IMR-90 (cell line): ENCODE results near the gene TMSB15B. TPM values are rescaled to one million over a fixed set of nuclear protein-coding genes. Genes with fewer than 3 reads are reported as not detected.

ENCODE experiments used
- ATAC-seq: fragments of 200-7000 bp; cut with Tn5 transposase; 2 replicates; pipeline ENCODE4 v1.9.1; 2020; ENCODE audit warnings: low read depth, mild to moderate bottlenecking, moderate library complexity
- BruUV-seq: library from RNA; stranded (reverse); fragments of 400-500 nt; replicated peaks from 2 replicates; lab custom pipeline; 2021; lab: Mats Ljungman, UMichigan
- CTCF ChIA-PET: fragments of 300-600 bp; formaldehyde crosslinking; extraction: SDS; loops from one replicate; lab custom pipeline; 2021; ENCODE audit warnings: antibody characterized with exemption; lab: Yijun Ruan, JAX
- POLR2A ChIA-PET: fragments of 300-600 bp; sonication (Branson Sonifier 250); formaldehyde crosslinking; loops from one replicate; lab custom pipeline; 2022; ENCODE audit warnings: antibody characterized with exemption; ENCODE audit not compliant: unreplicated experiment; lab: Charles Lee
- DNase-seq: peaks from one replicate; pipeline ENCODE4 v3.0.0; 2013
- H2AFZ ChIP-seq: replicated peaks from 2 replicates; pipeline ENCODE3; 2013; ENCODE audit warnings: low read length, mild to moderate bottlenecking; ENCODE audit not compliant: poor library complexity
- H2AK5ac ChIP-seq: 2 replicates; pipeline ENCODE4 v1.6.1; 2013; ENCODE audit warnings: low read depth, low read length, inconsistent platforms
- H2AK9ac ChIP-seq: replicated peaks from 2 replicates; pipeline ENCODE3; 2013; ENCODE audit warnings: mild to moderate bottlenecking, low read depth, low read length, moderate library complexity; ENCODE audit not compliant: poor library complexity
- H2BK120ac ChIP-seq: 2 replicates; pipeline ENCODE4 v1.6.1; 2013; ENCODE audit warnings: low read depth, low read length, inconsistent platforms
- H2BK15ac ChIP-seq: 3 replicates; pipeline ENCODE4 v1.6.1; 2013; ENCODE audit warnings: low read depth, low read length, inconsistent platforms
- H2BK20ac ChIP-seq: 2 replicates; pipeline ENCODE4 v1.6.1; 2013; ENCODE audit warnings: low read depth, mild to moderate bottlenecking, inconsistent platforms, low read length, moderate library complexity
- H2BK5ac ChIP-seq: 2 replicates; pipeline ENCODE4 v1.6.1; 2013; ENCODE audit warnings: mild to moderate bottlenecking, low read depth, low read length, inconsistent platforms; ENCODE audit not compliant: poor library complexity, severe bottlenecking
- H3K14ac ChIP-seq: replicated peaks from 2 replicates; pipeline ENCODE4 v1.6.1; 2013; ENCODE audit warnings: low read depth, low read length, inconsistent platforms
- H3K18ac ChIP-seq: 2 replicates; pipeline ENCODE4 v1.6.1; 2013; ENCODE audit warnings: low read depth, low read length, control low read depth
- H3K23ac ChIP-seq: 2 replicates; pipeline ENCODE4 v1.6.1; 2013; ENCODE audit warnings: low read depth, low read length, inconsistent platforms
- H3K27ac ChIP-seq: 2 replicates; pipeline ENCODE4 v1.5.1; 2013; ENCODE audit warnings: mild to moderate bottlenecking, control low read depth, low read length; ENCODE audit not compliant: insufficient read depth
- H3K27me3 ChIP-seq: 2 replicates; pipeline ENCODE4 v1.6.1; 2013; ENCODE audit warnings: low read length; ENCODE audit not compliant: control insufficient read depth, insufficient read depth
- H3K36me3 ChIP-seq: 2 replicates; pipeline ENCODE4 v1.6.1; 2013; ENCODE audit warnings: low read length, mixed read lengths; ENCODE audit not compliant: control insufficient read depth, insufficient read depth
- H3K4ac ChIP-seq: 2 replicates; pipeline ENCODE4 v1.6.1; 2013; ENCODE audit warnings: low read depth, low read length, inconsistent platforms
- H3K4me1 ChIP-seq: 2 replicates; pipeline ENCODE4 v1.6.1; 2013; ENCODE audit warnings: low read length, mixed read lengths; ENCODE audit not compliant: control insufficient read depth, insufficient read depth
- H3K4me2 ChIP-seq: 2 replicates; pipeline ENCODE4 v1.6.1; 2013; ENCODE audit warnings: low read depth, mild to moderate bottlenecking, control low read depth, low read length, moderate library complexity
- H3K4me3 ChIP-seq: 2 replicates; pipeline ENCODE4 v1.5.1; 2013; ENCODE audit warnings: low read depth, mild to moderate bottlenecking, control low read depth, low read length, moderate library complexity; ENCODE audit not compliant: insufficient read depth
- H3K56ac ChIP-seq: 2 replicates; pipeline ENCODE4 v1.6.1; 2013; ENCODE audit warnings: low read length, inconsistent platforms; ENCODE audit not compliant: insufficient read depth; ENCODE audit errors: extremely low read depth
- H3K79me1 ChIP-seq, 2 experiments: 2 replicates each; pipeline ENCODE4 v1.6.1; 2013; ENCODE audit warnings: low read length in 2 of 2, inconsistent platforms in 1 of 2, low read depth in 1 of 2
- H3K9ac ChIP-seq: 2 replicates; pipeline ENCODE4 v1.6.1; 2013; ENCODE audit warnings: low read depth, low read length, control low read depth
- H3K9me1 ChIP-seq: 2 replicates; pipeline ENCODE4 v1.6.1; 2013; ENCODE audit warnings: low read length, inconsistent platforms; ENCODE audit not compliant: insufficient read depth
- H3K9me3 ChIP-seq: 2 replicates; pipeline ENCODE4 v1.6.1; 2013; ENCODE audit warnings: low read length; ENCODE audit not compliant: control insufficient read depth, insufficient read depth
- H4K20me1 ChIP-seq: 2 replicates; pipeline ENCODE4 v1.6.1; 2013; ENCODE audit warnings: low read length, inconsistent platforms; ENCODE audit not compliant: insufficient read depth
- H4K5ac ChIP-seq: 2 replicates; pipeline ENCODE4 v1.6.1; 2013; ENCODE audit warnings: mild to moderate bottlenecking, low read depth, low read length, control low read depth
- H4K8ac ChIP-seq, 2 experiments: 2 replicates each; pipeline ENCODE4 v1.6.1; 2013; ENCODE audit warnings: low read depth in 2 of 2, low read length in 2 of 2, control low read depth in 1 of 2, inconsistent platforms in 1 of 2
- H4K91ac ChIP-seq: 2 replicates; pipeline ENCODE4 v1.6.1; 2013; ENCODE audit warnings: low read depth, low read length, inconsistent platforms; ENCODE audit not compliant: insufficient read depth
- BHLHE40 ChIP-seq: fragments of 150-350 bp; IDR thresholded peaks from 2 replicates; pipeline ENCODE4 v1.6.1; 2016; ENCODE audit warnings: mild to moderate bottlenecking, low read depth, low read length
- CEBPB ChIP-seq: IDR thresholded peaks from 2 replicates; pipeline ENCODE4 v1.6.1; 2012; ENCODE audit warnings: low read depth, low read length, improper control_type of control experiment
- CHD1 ChIP-seq: IDR thresholded peaks from 2 replicates; pipeline ENCODE4 v1.6.1; 2012; ENCODE audit warnings: low read depth, low read length, improper control_type of control experiment
- CTCF ChIP-seq: conservative IDR thresholded peaks from 2 replicates; pipeline ENCODE4 v1.5.1; 2012; ENCODE audit warnings: mild to moderate bottlenecking, low read depth, low read length, improper control_type of control experiment
- ELK1 ChIP-seq: fragments of 150-350 bp; IDR thresholded peaks from 2 replicates; pipeline ENCODE4 v1.6.1; 2016; ENCODE audit warnings: low read depth, mild to moderate bottlenecking, low read length, moderate library complexity, borderline replicate concordance
- FOS ChIP-seq: fragments of 150-350 bp; IDR thresholded peaks from 2 replicates; pipeline ENCODE4 v1.6.1; 2016; ENCODE audit warnings: low read depth, low read length
- MAFK ChIP-seq: IDR thresholded peaks from 2 replicates; pipeline ENCODE4 v1.6.1; 2012; ENCODE audit warnings: low read depth, low read length, improper control_type of control experiment
- MAZ ChIP-seq: IDR thresholded peaks from 2 replicates; pipeline ENCODE4 v1.6.1; 2012; ENCODE audit warnings: low read depth, mild to moderate bottlenecking, low read length, improper control_type of control experiment, moderate library complexity, borderline replicate concordance
- MXI1 ChIP-seq: IDR thresholded peaks from 2 replicates; pipeline ENCODE4 v1.6.1; 2012; ENCODE audit warnings: low read depth, mild to moderate bottlenecking, low read length, moderate library complexity, borderline replicate concordance
- NFE2L2 ChIP-seq: fragments of 150-350 bp; IDR thresholded peaks from 2 replicates; pipeline ENCODE4 v1.6.1; 2016; ENCODE audit warnings: low read depth, mild to moderate bottlenecking, low read length
- POLR2A ChIP-seq: IDR thresholded peaks from 2 replicates; pipeline ENCODE4 v1.6.1; 2012; ENCODE audit warnings: mild to moderate bottlenecking, low read depth, low read length
- RAD21 ChIP-seq: IDR thresholded peaks from 2 replicates; pipeline ENCODE4 v1.6.1; 2012; ENCODE audit warnings: low read length, improper control_type of control experiment
- RCOR1 ChIP-seq: IDR thresholded peaks from 2 replicates; pipeline ENCODE4 v1.6.1; 2012; ENCODE audit warnings: mild to moderate bottlenecking, low read length, improper control_type of control experiment; ENCODE audit not compliant: insufficient replicate concordance
- RFX5 ChIP-seq: IDR thresholded peaks from 2 replicates; pipeline ENCODE4 v1.8.0; 2012; ENCODE audit warnings: low read depth, mild to moderate bottlenecking, low read length, moderate library complexity
- SMC3 ChIP-seq: fragments of 150-350 bp; IDR thresholded peaks from 2 replicates; pipeline ENCODE4 v1.6.1; 2016; ENCODE audit warnings: low read depth, mild to moderate bottlenecking, antibody characterized with exemption, low read length, moderate library complexity
- WGBS, 2 experiments: methylation state at CpG; one replicate each; pipeline versions ENCODE4 v1.1.5 to v1.1.7; 2013; ENCODE audit warnings: missing lambda C conversion rate in 2 of 2; ENCODE audit not compliant: insufficient read length in 1 of 2; ENCODE audit errors: extremely low coverage in 2 of 2; 5-methylcytosine and 5-hydroxymethylcytosine counted together
- dilution Hi-C: fragments of 300-500 bp; cut with HindIII; formaldehyde crosslinking; loops from one replicate; pipeline ENCODE4 v1.14.3; 2018; ENCODE audit warnings: low sequenced_read_pairs; ENCODE audit not compliant: unreplicated experiment
- in situ Hi-C: fragments of 300-500 bp; cut with MboI; formaldehyde crosslinking; loops from 3 replicates; pipeline ENCODE4 v1.14.3; 2019; ENCODE audit warnings: low sequenced_read_pairs, inconsistent platforms, mixed read lengths
- intact Hi-C: fragments of 100-400 bp; cut with micrococcal nuclease; formaldehyde crosslinking; loops from 2 replicates; pipeline ENCODE4 v1.10.0; 2022
- polyA plus RNA-seq, 3 experiments: library from polyadenylated mRNA; depleted of rRNA; stranded (reverse); fragments of >200 nt; gene quantifications; 2 replicates each; pipeline ENCODE4 v1.2.3, GENCODE V29; 2012; ENCODE audit warnings: low replicate concordance in 1 of 3
- total RNA-seq: library from RNA; depleted of rRNA; stranded (reverse); fragments of >200 nt; gene quantifications from 2 replicates; pipeline ENCODE4 v1.2.3, GENCODE V29; 2012
- TF ChIP-seq, protein P1 (sequence below): fragments of 150-350 bp; IDR thresholded peaks from 2 replicates; pipeline ENCODE4 v1.6.1; 2017; ENCODE audit warnings: mild to moderate bottlenecking, antibody characterized with exemption, low read length, low read depth

The TMSB15B gene
- total and polyA plus RNA-seq, 2 of the 4 experiments (the other 2 are of a cell fraction): 7.9 to 9.0 TPM

GRCh38 chrX:103927030-103927429, 35.4 kb upstream of the TMSB15B start:
- H3K23ac ChIP-seq: no peak overlapping the region
- H3K4me1 ChIP-seq: no peaks in the 10 kb centered on the region
- WGBS, 2 experiments: 33% methylated on average over 1 of the region's 4 CpGs; no CpG with 5 or more reads in 1 of the 2 experiments
- H3K27me3 ChIP-seq: no peaks in the 10 kb centered on the region; the same call in 1 of the 2 replicates
- H2AK5ac ChIP-seq: no peak overlapping the region
- no peak overlapping the region for H2AK9ac ChIP-seq
- ChIA-PET CTCF (no interaction called here), POLR2A (no interaction called here)
- no peak overlapping the region for H4K8ac ChIP-seq
- H4K91ac ChIP-seq: no peak overlapping the region
- H3K9me1 ChIP-seq: no peaks in the 10 kb centered on the region; the same call in 1 of the 2 replicates
- no peak overlapping the region for H3K27ac ChIP-seq
- H4K20me1 ChIP-seq: no peaks in the 10 kb centered on the region
- in situ Hi-C loops: no loop called here
- no peaks in the 10 kb centered on the region for H3K9me3 ChIP-seq
- H2AFZ ChIP-seq: no peak overlapping the region
- no TSS peak for BruUV-seq
- intact Hi-C loops: no loop called here
- no peak overlapping the region for H2BK20ac ChIP-seq
- ATAC-seq: no peak
- no peak for DNase-seq
- H2BK120ac ChIP-seq: no peak overlapping the region
- H3K4me3 ChIP-seq: no peak overlapping the region
- H3K4me2 ChIP-seq: no peak overlapping the region
- no peak overlapping the region for H2BK5ac ChIP-seq
- TF ChIP-seq BHLHE40 (no peak), MAZ (no peak), CTCF (no peak), SMC3 (no peak), POLR2A (no peak), ELK1 (no peak), FOS (no peak), RAD21 (no peak), RCOR1 (no peak), NFE2L2 (no peak), MAFK (no peak), CHD1 (no peak), CEBPB (no peak), MXI1 (no peak), RFX5 (no peak)
- TF ChIP-seq, protein P1, sequence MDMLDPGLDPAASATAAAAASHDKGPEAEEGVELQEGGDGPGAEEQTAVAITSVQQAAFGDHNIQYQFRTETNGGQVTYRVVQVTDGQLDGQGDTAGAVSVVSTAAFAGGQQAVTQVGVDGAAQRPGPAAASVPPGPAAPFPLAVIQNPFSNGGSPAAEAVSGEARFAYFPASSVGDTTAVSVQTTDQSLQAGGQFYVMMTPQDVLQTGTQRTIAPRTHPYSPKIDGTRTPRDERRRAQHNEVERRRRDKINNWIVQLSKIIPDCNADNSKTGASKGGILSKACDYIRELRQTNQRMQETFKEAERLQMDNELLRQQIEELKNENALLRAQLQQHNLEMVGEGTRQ: no peak
- H3K56ac ChIP-seq: no peak overlapping the region
- H3K14ac ChIP-seq: no peak overlapping the region
- H4K5ac ChIP-seq: no peak overlapping the region
- no peaks in the 10 kb centered on the region for H3K79me1 ChIP-seq
- H3K9ac ChIP-seq: no peak overlapping the region
- no peaks in the 10 kb centered on the region for H3K36me3 ChIP-seq
- dilution Hi-C loops: no loop called here
- H2BK15ac ChIP-seq: no peak overlapping the region
- no peak overlapping the region for H3K4ac ChIP-seq
- no peak overlapping the region for H3K18ac ChIP-seq
